H4 (cell line): ENCODE results near the gene C11orf52. TPM values are rescaled to one million over a fixed set of nuclear protein-coding genes. Genes with fewer than 3 reads are reported as not detected.
A peak's percentile ranks its signal among the peaks of the same experiment; 100 is the strongest.

Source experiments
- DNase-seq: peaks from one replicate; pipeline ENCODE4 v3.0.0-alpha.2; 2015; ENCODE audit warnings: low spot score
- total RNA-seq: library from RNA; depleted of rRNA; stranded (reverse); fragments of >200 nt; shearing (Covaris generic); gene quantifications from 2 replicates; pipeline ENCODE4 v1.2.3, GENCODE V29; 2014

C11orf52 gene
- total RNA-seq, 1 experiment from 2014 or later: not detected

- DNase-seq: peak; percentile 63
Observed at GRCh38 chr11:111939836-111940604, 21.3 kb downstream of the C11orf52 start.

- DNase-seq: no peak
Observed at GRCh38 chr11:111941963-111942362, 23.2 kb downstream of the C11orf52 start.

DNA sequence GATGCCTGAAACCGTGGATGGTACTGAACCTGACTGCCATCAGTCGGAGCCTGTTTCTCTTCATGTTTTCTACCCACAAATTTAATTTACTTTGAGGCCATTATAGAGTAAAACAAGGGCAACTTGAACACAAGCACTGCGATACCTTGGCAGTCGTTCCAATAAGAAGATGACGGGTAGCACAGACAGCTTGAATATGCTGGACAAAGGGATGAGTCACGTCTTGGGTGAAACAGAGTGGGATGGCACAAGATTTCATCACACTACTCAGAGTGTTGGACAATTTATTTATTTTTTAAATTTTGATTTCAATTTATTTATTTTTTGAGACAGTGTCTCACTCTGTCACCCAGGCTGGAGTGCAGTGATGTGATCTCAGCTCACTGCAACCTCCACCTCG lies 24.1 kb downstream of the C11orf52 start:
- DNase-seq: no peak

GRCh38 chr11:111944139-111944538 lies 25.4 kb downstream of the C11orf52 start:
- no peak for DNase-seq

DNA sequence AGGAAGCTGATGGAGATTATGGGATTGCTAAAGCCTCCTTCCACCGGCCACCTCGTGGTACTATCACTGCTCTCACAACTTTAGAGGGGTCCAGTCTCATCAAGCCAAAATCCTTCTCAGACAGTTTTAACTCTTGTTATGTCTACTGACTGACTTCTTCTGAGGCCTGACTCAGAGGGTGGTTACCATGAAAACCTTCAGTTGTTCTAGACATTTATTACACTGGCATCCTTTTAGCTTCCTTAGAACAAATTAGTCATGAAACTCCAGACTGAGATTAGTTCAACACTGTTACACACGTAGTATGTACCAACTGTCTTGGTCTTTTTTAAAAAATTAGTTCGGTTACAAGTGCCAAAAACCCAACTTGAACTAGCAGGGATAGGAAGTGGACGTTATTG lies 25.9 kb downstream of the C11orf52 start:
- no peak for DNase-seq

DNA sequence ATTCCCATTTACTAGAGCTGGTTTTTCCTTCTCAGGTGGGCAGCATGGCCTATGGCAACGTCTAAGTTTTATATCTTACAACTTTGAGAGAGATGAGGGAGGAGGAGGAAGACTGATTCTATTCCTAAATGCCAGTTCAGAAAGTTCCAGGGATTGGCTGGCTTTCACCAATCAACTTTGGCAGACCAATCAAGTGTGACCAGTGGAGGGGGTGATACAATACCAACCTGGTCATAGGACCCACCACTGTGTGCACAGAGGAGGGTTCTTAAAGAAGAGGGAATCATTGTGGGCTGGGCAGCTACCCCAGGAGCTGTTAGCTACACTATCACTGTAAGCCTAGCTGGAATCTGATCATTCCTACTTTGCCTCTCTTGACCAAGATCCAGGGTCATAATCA lies 26.5 kb downstream of the C11orf52 start:
- no peak for DNase-seq

- no peak for DNase-seq
Observed at GRCh38 chr11:111946499-111946898, 27.8 kb downstream of the C11orf52 start.

DNA sequence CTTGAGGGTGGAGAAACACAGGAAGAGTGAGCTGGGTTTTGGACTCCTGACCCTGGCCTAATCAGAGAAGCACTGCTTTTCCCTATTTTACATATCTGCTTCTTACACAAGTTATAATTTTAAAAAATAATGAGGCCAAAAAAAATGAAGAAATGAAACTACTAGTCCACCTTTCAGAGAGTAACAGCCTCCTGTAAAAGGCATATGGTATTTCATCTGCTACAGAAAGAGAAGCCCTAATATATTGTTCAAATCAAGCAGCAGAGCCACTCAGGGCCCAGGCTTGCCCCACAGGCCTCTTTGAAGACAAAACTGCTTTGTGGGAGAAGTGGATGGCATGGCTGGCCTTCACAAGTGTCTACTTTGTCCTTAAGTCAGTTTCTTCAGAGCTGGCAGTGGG lies 28.4 kb downstream of the C11orf52 start:
- no peak for DNase-seq

DNA sequence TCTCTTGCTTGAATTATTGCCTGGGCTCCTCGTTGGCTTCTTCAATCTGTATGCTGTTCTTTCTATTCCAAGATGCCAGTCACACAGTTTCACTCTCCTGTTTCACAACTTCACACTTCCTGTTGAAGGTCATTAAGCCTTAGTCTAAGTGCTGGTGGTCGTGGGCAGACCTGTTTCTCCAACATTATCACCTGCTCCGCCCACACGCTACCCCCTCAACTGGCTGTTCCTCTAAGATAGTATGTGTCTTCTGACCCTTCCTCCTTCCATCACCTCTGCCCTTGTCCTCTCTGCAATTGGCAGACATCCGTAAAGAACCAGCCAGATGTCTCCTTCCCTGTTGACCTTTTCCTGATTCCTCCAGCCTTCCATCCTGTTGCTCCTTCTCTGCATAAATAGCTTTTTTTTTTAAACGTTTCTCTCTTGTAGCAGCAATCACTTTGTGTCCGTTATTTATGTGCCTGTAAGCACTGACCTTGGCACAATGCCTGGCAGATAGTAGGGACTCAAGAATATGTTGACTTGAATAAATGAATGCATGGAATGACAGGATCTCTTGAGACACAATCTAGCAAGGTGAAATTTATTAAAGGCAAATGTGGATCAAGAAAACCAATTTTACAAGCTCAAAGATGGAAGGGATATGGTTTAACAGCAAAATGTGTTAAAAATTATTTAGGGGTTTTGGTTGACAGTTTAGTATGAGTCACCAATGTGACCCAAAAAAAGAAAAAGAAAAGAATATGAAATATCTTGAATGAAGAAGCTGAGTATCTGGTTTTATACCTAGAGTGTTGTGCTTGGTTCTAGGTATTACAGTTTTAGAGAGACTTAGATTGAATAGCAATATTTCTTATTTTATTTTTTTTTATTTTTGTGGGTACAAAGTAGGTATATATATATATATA lies 31.1 kb downstream of the C11orf52 start:
- no peak for DNase-seq

DNA sequence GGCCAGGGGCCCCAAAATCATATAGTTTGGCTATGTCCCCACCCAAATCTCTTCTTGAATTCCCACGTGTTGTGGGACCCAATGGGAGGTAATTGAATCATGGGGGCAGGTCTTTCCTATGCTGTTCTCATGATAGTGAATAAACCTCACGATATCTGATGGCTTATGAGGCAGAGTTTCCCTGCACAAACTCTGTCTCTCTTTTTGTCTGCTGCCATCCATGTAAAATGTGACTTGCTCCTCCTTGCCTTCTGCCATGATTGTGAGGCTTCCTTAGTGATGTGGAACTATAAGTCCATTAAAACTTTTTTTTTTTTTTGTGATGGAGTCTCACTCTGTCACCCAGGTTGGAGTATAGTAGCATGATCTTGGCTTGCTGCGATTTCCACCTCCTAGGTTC lies 32.9 kb downstream of the C11orf52 start:
- DNase-seq: no peak

DNA sequence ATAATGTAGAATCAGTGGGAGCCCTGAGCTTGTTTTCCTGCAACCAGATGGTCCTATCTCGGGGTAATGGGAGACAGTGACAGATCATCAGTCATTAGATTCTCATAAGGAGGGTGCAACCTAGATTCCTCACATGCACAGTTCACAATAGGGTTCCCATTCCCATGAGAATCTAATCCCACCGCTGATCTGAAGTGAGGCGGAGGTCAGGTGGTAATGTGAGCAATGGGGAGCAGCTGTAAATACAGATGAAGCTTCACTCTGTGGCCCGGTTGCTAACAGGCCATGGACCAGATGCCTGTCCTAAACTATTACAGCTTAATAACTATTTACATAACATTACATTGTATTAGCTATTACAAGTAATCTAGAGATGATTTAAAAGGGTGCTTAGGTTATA lies 35.4 kb downstream of the C11orf52 start:
- DNase-seq: no peak

DNA sequence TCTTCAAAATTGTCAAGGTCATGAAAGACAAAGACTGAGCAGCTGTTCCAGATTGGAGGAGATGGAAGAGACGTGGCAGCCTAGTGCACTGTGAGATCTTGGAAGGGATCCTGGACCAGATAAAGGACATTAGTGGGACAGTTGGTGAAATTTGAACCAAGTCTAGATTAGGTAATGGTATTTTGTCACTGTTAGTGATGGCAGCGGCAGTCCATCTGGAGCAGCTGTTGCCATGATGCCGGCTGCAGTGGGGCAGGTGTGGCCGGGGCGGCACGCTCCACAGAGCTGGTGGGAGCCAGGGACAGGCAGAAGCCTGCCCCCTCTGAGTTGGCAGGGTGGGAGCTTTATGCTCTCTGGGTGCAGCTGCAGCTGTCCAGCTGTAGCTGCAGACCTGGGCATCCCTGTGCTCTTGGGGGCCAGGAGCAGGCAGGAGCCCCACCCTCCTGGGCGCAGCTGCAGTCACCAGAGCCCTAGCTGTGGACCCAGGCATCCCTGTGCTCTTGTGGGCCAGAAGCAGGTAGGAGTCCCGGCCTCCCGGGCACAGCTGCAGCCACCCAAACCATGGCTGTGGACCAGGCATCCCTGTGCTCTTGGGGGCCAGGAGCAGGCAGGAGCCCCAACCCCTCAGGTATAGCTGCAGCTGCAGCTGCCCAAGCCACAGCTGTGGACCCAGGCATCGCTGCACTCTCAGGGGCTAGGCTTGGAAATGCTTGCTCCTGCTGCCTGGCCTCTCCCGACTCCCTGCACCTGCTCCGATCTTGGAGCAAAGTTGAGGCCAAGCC lies 39.1 kb downstream of the C11orf52 start:
- no peak for DNase-seq

DNA sequence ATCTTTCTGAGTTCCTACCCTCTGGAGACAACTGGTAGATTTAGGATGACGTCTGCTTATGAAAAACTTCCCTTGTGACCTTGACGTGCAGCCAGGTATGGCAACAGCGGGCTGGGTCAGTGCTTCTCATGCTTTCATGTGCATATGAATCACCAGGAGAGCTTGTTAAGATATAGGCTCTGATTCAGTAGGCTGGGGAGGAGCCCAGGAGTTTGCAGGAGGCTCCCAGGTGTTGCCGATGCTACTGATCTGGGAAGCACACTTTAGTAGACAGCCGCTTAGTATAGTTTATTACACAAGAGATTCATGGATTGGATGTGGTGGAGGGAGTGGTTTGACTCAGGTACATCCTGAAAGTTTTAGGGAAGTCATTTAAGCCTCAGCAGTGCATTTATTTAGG lies 42.2 kb downstream of the C11orf52 start:
- no peak for DNase-seq

GRCh38 chr11:111961389-111962300 lies 42.9 kb downstream of the C11orf52 start:
- DNase-seq: no peak

- no peak for DNase-seq
Observed at GRCh38 chr11:111963931-111964340, 45.2 kb downstream of the C11orf52 start.

GRCh38 chr11:111966678-111967077 lies 48.0 kb downstream of the C11orf52 start:
- no peak for DNase-seq

GRCh38 chr11:111967649-111968048 lies 48.9 kb downstream of the C11orf52 start:
- no peak for DNase-seq

- no peak for DNase-seq
Observed at GRCh38 chr11:111969344-111969743, 50.6 kb downstream of the C11orf52 start.

DNA sequence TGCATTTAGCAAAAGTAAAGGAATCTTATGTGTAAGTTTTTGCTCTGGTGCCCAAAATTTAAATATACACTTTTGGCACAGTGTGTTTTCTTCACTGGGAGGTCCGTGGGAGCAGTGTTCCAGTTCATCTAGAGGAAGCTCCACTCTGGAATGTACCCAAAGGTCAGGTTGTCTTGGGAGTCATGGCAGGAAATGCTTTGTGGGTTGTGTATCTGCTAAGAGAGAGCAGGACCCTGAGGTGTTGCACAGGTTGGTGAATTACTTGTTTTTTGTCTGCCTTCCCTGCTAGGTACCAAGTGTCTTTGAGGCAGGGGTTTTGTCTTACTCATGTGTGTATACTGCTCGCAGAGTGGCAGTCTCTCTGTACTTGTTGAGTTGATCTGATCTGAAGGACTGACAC lies 55.7 kb downstream of the C11orf52 start:
- no peak for DNase-seq

DNA sequence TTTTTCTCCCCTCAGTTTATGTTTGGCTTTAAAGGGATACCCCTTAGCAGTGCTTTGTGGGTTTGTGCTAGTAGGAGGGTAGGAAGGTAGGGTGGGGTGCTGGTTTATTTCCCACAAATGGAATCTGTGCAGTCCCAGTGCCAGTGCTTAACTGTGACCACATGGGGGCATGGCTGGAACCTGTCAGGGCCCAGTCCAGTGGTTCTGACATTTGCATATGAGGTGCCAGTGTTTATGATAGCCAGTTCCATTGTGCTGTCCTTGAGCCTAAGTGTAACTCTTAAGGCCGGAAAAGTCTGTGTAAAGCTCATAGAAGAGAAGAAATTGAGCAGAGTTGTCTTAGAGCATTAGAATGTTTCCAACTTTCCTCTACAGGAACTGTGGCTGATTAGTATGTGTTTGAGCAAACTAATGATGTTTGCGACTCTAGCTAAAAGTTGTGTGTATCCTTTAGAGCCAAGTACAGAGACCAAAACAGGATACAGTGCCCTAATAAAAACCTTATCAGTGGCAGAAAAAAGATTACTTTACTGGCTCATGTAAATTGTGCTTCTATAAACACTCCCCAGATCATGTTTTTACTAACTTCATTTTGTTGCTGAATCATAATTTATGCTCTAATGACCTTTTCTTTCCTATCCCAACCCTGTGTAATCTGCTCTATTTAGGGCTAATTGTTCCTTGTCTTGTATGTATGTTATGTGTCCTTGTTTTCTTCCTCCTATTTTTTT lies 56.5 kb downstream of the C11orf52 start:
- DNase-seq: no peak
